A549 (cell line): Measurements from ENCODE around the gene GIMAP1. TPM values are rescaled to one million over a fixed set of nuclear protein-coding genes. Genes with fewer than 3 reads are reported as not detected.

ENCODE experiments used
- ATAC-seq, 2 experiments: fragments of 200-7000 bp in 1 of 2; fragments of >200 bp in 1 of 2; cut with Nextera tagmentation in 1 of 2; cut with Tn5 transposase in 1 of 2; 3 replicates each; pipeline versions ENCODE4 v1.8.0 to v1.9.1; 2018 to 2020; ENCODE audit warnings: mild to moderate bottlenecking in 1 of 2, moderate library complexity in 1 of 2
- CTCF ChIA-PET: fragments of 300-600 bp; sonication (Branson Sonifier 250); formaldehyde crosslinking; extraction: SDS; loops from one replicate; lab custom pipeline; 2021; ENCODE audit warnings: antibody characterized with exemption, inconsistent platforms; lab: Yijun Ruan, JAX
- POLR2A ChIA-PET: fragments of 350-600 bp; formaldehyde crosslinking; extraction: SDS; loops from one replicate; lab custom pipeline; 2021; ENCODE audit warnings: antibody characterized with exemption, inconsistent platforms; lab: Yijun Ruan, JAX
- DNase-seq, 2 experiments: peaks; one replicate each; pipeline versions ENCODE4 v3.0.0 to v3.0.0-alpha.2; 2011 to 2016; ENCODE audit warnings: low read depth in 1 of 2, low spot score in 1 of 2
- FAIRE-seq: peaks from 2 replicates; lab custom pipeline; 2011; peaks lifted over from hg19 to GRCh38; lab: Jason Lieb, UNC
- H3K27ac ChIP-seq, 2 experiments: fragments of >200 bp; sonication (Bioruptor Twin); formaldehyde crosslinking; 3 replicates each; pipeline ENCODE4 v1.5.1; 2016 to 2017
- H3K4me1 ChIP-seq: fragments of >200 bp; sonication (Bioruptor Twin); formaldehyde crosslinking; 3 replicates; pipeline ENCODE4 v1.6.1; 2016
- H3K4me2 ChIP-seq: fragments of >200 bp; sonication (Bioruptor Twin); formaldehyde crosslinking; 3 replicates; pipeline ENCODE4 v1.6.1; 2016
- H3K4me3 ChIP-seq: fragments of >200 bp; sonication (Bioruptor Twin); formaldehyde crosslinking; 3 replicates; pipeline ENCODE4 v1.5.1; 2016
- H3K9me3 ChIP-seq: fragments of >200 bp; sonication (Bioruptor Twin); formaldehyde crosslinking; 3 replicates; pipeline ENCODE4 v1.6.1; 2016
- BHLHE40 ChIP-seq: IDR thresholded peaks from 2 replicates; pipeline ENCODE4 v1.6.1; 2012; ENCODE audit warnings: low read depth, low read length, inconsistent platforms
- CBX8 ChIP-seq: fragments of 200-600 bp; sonication (generic); IDR thresholded peaks from 2 replicates; pipeline ENCODE4 v1.6.1; 2016
- CEBPB ChIP-seq, 2 experiments: fragments of >200 bp in 1 of 2; sonication (Bioruptor Twin) in 1 of 2; formaldehyde crosslinking in 1 of 2; IDR thresholded peaks; 2 replicates each; pipeline ENCODE4 v1.6.1; 2012 to 2016
- CHD4 ChIP-seq: fragments of 200-600 bp; sonication (generic); IDR thresholded peaks from 2 replicates; pipeline ENCODE4 v1.6.1; 2016; ENCODE audit warnings: antibody characterized with exemption, mild to moderate bottlenecking, borderline replicate concordance
- EHMT2 ChIP-seq: fragments of 200-600 bp; sonication (generic); IDR thresholded peaks from 2 replicates; pipeline ENCODE4 v1.6.1; 2016; ENCODE audit warnings: antibody characterized with exemption, low read depth, mild to moderate bottlenecking, moderate library complexity
- EP300 ChIP-seq, 2 experiments: fragments of >200 bp; sonication (Bioruptor Twin); formaldehyde crosslinking; IDR thresholded peaks; 2 replicates in 1 of 2; 3 replicates in 1 of 2; pipeline ENCODE4 v1.6.1; 2016 to 2017
- FOSB ChIP-seq: fragments of 250-450 bp; sonication (Bioruptor Pico); IDR thresholded peaks from 2 replicates; pipeline ENCODE4 v1.5.0; 2020; ENCODE audit warnings: mild to moderate bottlenecking, moderate library complexity
- FOXS1 ChIP-seq: fragments of 250-450 bp; sonication (Bioruptor Pico); IDR thresholded peaks from 2 replicates; pipeline ENCODE4 v1.5.0; 2020; ENCODE audit warnings: mild to moderate bottlenecking, moderate library complexity
- HOXA7 ChIP-seq: fragments of 250-450 bp; sonication (Bioruptor Pico); IDR thresholded peaks from 2 replicates; pipeline ENCODE4 v1.5.0; 2020; ENCODE audit warnings: mild to moderate bottlenecking, moderate library complexity
- HOXB13 ChIP-seq: fragments of 250-450 bp; sonication (Bioruptor Pico); IDR thresholded peaks from 2 replicates; pipeline ENCODE4 v1.5.0; 2020; ENCODE audit warnings: low read depth, mild to moderate bottlenecking, moderate library complexity
- HOXB5 ChIP-seq: fragments of 250-450 bp; sonication (Bioruptor Pico); IDR thresholded peaks from 2 replicates; pipeline ENCODE4 v1.5.0; 2020; ENCODE audit warnings: mild to moderate bottlenecking, moderate library complexity
- JUNB ChIP-seq: fragments of >200 bp; sonication (Bioruptor Twin); formaldehyde crosslinking; IDR thresholded peaks from 2 replicates; pipeline ENCODE4 v1.6.1; 2016
- MAFK ChIP-seq: fragments of 450-650 bp; IDR thresholded peaks from 2 replicates; pipeline ENCODE4 v1.6.1; 2014; ENCODE audit not compliant: partially characterized antibody
- MYC ChIP-seq: IDR thresholded peaks from 2 replicates; pipeline ENCODE4 v1.6.1; 2012; ENCODE audit warnings: mild to moderate bottlenecking, inconsistent platforms, low read length, improper control_type of control experiment, borderline replicate concordance
- NR3C1 ChIP-seq: fragments of >200 bp; sonication (Bioruptor Twin); formaldehyde crosslinking; IDR thresholded peaks from 3 replicates; pipeline ENCODE4 v1.6.1; 2017
- RARB ChIP-seq: fragments of 250-450 bp; sonication (Bioruptor Pico); IDR thresholded peaks from 2 replicates; pipeline ENCODE4 v1.8.0; 2021; ENCODE audit warnings: mild to moderate bottlenecking, moderate library complexity
- SMC3 ChIP-seq: fragments of >200 bp; sonication (Bioruptor Twin); formaldehyde crosslinking; IDR thresholded peaks from 3 replicates; pipeline ENCODE4 v1.6.1; 2018; ENCODE audit warnings: inconsistent platforms
- SREBF2 ChIP-seq: fragments of 450-650 bp; IDR thresholded peaks from 2 replicates; pipeline ENCODE4 v1.6.1; 2014; ENCODE audit warnings: mild to moderate bottlenecking, moderate library complexity
- ZC3H11A ChIP-seq: fragments of 450-650 bp; IDR thresholded peaks from 2 replicates; pipeline ENCODE4 v1.6.1; 2014; ENCODE audit warnings: antibody characterized with exemption, mild to moderate bottlenecking
- ZFP36 ChIP-seq: fragments of 450-650 bp; IDR thresholded peaks from 2 replicates; pipeline ENCODE4 v1.6.1; 2014; ENCODE audit warnings: borderline replicate concordance; ENCODE audit not compliant: partially characterized antibody
- ZNF302 ChIP-seq: fragments of 250-450 bp; sonication (Bioruptor Pico); IDR thresholded peaks from 2 replicates; pipeline ENCODE4 v1.9.0; 2021; ENCODE audit warnings: inconsistent platforms, mild to moderate bottlenecking, moderate library complexity
- ZSCAN20 ChIP-seq: fragments of 250-450 bp; sonication (Bioruptor Pico); IDR thresholded peaks from 2 replicates; pipeline ENCODE4 v1.8.0; 2022; ENCODE audit warnings: mild to moderate bottlenecking, moderate library complexity
- WGBS: methylation state at CpG from one replicate; pipeline ENCODE4 v1.1.6; 2017; ENCODE audit errors: missing lambda C conversion rate; 5-methylcytosine and 5-hydroxymethylcytosine counted together
- polyA plus RNA-seq, 4 experiments: library from polyadenylated mRNA; depleted of rRNA in 3 of 4; stranded (reverse); fragments of >200 nt; fragmentation: RNase III in 1 of 4; extraction: RNeasy Plus Mini Kit Qiagen cat#74134 plus additional on column Dnase treatment in 1 of 4; gene quantifications; 2 replicates in 3 of 4; 3 replicates in 1 of 4; pipeline ENCODE4 v1.2.3, GENCODE V29; 2011 to 2017
- TF ChIP-seq, protein P1 (sequence below): fragments of 250-450 bp; sonication (Bioruptor Pico); IDR thresholded peaks from 2 replicates; pipeline ENCODE4 v1.5.0; 2021; ENCODE audit warnings: mild to moderate bottlenecking, moderate library complexity, borderline replicate concordance
- TF ChIP-seq, protein P2 (sequence below): fragments of >200 bp; sonication (Bioruptor Twin); formaldehyde crosslinking; IDR thresholded peaks from 3 replicates; pipeline ENCODE4 v1.6.1; 2016
- TF ChIP-seq, protein P3 (sequence below): fragments of 450-650 bp; IDR thresholded peaks from 2 replicates; pipeline ENCODE4 v1.6.1; 2014; ENCODE audit warnings: antibody characterized with exemption
- TF ChIP-seq, protein P4 (sequence below): IDR thresholded peaks from 2 replicates; pipeline ENCODE4 v1.6.1; 2012
- TF ChIP-seq, protein P5 (sequence below): fragments of 200-600 bp; sonication (generic); IDR thresholded peaks from 2 replicates; pipeline ENCODE4 v1.6.1; 2016; ENCODE audit warnings: antibody characterized with exemption, mild to moderate bottlenecking, moderate library complexity

The GIMAP1 gene
- polyA plus RNA-seq, 2 of the 4 experiments (the other 2 are of a cell fraction) = not detected

DNA sequence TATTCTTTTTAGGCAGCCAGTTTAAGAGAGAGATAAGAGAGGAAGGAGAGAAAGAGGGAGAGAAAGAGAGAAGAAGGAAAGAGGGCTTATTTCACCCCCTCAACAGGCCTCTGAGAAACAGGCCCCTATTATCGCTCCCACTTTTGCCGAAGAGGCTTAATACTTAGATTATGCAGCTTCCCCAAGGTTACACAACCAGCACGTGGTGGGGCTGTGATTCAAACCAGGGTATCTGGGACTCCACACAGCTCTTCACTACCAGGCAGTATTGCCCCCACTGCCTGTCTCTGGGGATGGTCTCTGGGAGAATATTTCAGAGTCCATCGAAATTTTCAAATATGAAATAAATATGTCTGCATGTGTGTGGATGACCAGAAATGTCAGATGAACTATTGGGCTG lies 3.0 kb downstream of the GIMAP1 start:
- no peak overlapping the region for H3K4me2 ChIP-seq
- POLR2A ChIA-PET = no interaction called here
- TF ChIP-seq, protein P1, sequence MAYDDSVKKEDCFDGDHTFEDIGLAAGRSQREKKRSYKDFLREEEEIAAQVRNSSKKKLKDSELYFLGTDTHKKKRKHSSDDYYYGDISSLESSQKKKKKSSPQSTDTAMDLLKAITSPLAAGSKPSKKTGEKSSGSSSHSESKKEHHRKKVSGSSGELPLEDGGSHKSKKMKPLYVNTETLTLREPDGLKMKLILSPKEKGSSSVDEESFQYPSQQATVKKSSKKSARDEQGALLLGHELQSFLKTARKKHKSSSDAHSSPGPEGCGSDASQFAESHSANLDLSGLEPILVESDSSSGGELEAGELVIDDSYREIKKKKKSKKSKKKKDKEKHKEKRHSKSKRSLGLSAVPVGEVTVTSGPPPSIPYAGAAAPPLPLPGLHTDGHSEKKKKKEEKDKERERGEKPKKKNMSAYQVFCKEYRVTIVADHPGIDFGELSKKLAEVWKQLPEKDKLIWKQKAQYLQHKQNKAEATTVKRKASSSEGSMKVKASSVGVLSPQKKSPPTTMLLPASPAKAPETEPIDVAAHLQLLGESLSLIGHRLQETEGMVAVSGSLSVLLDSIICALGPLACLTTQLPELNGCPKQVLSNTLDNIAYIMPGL (CRISPR knock-in tag) = no peak
- no peak for TF ChIP-seq NR3C1
- DNase-seq (no peak), ATAC-seq (no peak), FAIRE-seq (no peak)
- H3K27ac ChIP-seq = no peak overlapping the region
- H3K9me3 ChIP-seq = no peaks in the 10 kb centered on the region
- H3K4me3 ChIP-seq = no peak overlapping the region
- no peaks in the 10 kb centered on the region for H3K4me1 ChIP-seq
- CTCF ChIA-PET = no interaction called here
- 41% methylated on average over 4 of the region's 4 CpGs for WGBS

DNA sequence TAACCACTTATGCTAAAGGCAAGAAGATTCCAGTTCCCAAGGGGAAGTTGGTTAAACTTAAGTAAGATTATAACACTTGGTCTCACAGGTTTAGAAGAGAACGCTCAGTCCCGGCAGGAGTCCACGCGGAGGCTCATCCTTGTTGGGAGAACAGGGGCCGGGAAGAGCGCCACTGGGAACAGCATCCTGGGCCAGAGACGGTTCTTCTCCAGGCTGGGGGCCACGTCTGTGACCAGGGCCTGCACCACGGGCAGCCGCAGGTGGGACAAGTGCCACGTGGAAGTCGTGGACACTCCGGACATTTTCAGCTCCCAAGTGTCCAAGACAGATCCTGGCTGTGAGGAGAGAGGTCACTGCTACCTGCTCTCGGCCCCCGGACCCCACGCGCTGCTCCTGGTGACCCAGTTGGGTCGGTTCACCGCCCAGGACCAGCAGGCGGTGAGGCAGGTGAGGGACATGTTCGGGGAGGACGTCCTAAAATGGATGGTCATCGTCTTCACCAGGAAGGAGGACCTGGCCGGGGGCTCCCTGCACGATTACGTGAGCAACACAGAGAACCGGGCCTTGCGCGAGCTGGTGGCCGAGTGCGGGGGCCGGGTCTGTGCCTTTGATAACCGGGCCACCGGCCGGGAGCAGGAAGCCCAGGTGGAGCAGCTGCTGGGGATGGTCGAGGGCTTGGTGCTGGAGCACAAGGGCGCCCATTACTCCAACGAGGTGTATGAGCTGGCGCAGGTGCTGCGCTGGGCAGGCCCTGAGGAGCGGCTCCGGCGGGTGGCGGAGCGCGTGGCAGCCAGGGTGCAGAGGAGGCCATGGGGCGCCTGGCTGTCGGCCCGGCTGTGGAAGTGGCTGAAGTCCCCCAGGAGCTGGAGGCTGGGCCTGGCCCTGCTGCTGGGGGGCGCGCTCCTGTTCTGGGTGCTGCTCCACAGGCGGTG lies 3.8 kb downstream of the GIMAP1 start:
- WGBS = 56% methylated on average over 43 of the region's 52 CpGs
- FAIRE-seq = no peak
- POLR2A ChIA-PET = no interaction called here

DNA sequence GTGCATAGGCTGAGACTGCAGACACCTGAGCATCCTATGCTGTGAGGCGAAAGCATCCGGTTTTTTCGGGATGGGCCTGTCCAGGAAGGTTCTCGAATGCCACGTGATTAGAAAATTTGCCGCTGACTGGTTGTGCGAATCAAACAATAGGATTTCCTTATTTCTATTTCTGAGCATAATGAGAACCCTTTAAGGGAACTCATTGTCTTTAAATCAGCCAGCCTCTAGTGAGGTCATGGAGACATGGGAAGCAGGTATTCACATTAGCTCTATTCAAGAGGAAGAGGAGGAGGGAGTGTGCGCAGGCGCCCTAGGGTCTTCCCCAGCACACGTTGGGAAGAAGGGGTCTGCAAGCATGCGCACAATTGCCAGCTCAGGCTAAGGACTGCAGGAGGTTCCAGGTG lies 5.6 kb downstream of the GIMAP1 start:
- no peak for FAIRE-seq
- DNase-seq = no peak
- Histone ChIP-seq H3K4me2 (no peak overlapping the region), H3K4me3 (no peak overlapping the region), H3K27ac (no peak overlapping the region), H3K4me1 (no peaks in the 10 kb centered on the region), H3K9me3 (no peaks in the 10 kb centered on the region)
- WGBS = 60% methylated on average over 11 of the region's 11 CpGs
- no peak for ATAC-seq
- POLR2A ChIA-PET = no interaction called here
- CTCF ChIA-PET = interaction anchor here (1.2 kb wide), 1 partner anchor 26 kb away, joined by 3 read pairs; no protein-coding TSS in a partner anchor
- TF ChIP-seq, protein P2, sequence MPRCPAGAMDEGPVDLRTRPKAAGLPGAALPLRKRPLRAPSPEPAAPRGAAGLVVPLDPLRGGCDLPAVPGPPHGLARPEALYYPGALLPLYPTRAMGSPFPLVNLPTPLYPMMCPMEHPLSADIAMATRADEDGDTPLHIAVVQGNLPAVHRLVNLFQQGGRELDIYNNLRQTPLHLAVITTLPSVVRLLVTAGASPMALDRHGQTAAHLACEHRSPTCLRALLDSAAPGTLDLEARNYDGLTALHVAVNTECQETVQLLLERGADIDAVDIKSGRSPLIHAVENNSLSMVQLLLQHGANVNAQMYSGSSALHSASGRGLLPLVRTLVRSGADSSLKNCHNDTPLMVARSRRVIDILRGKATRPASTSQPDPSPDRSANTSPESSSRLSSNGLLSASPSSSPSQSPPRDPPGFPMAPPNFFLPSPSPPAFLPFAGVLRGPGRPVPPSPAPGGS = no peak
- TF ChIP-seq CBX8 (no peak), JUNB (no peak), FOXS1 (CRISPR knock-in tag) (no peak), EP300 (IDR thresholded peaks at IDR 0.05) (no peak), CHD4 (no peak), HOXA7 (no peak), FOSB (CRISPR knock-in tag) (no peak)
- TF ChIP-seq, protein P3, sequence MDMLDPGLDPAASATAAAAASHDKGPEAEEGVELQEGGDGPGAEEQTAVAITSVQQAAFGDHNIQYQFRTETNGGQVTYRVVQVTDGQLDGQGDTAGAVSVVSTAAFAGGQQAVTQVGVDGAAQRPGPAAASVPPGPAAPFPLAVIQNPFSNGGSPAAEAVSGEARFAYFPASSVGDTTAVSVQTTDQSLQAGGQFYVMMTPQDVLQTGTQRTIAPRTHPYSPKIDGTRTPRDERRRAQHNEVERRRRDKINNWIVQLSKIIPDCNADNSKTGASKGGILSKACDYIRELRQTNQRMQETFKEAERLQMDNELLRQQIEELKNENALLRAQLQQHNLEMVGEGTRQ = no peak
- TF ChIP-seq, protein P1 (CRISPR knock-in tag) = no peak

More for the DNA sequence above, 3.8 kb downstream of the GIMAP1 start:
- CTCF ChIA-PET = no interaction called here
- Histone ChIP-seq H3K9me3 (no peaks in the 10 kb centered on the region), H3K4me1 (no peaks in the 10 kb centered on the region), H3K27ac (no peak overlapping the region), H3K4me3 (no peak overlapping the region), H3K4me2 (no peak overlapping the region)
- DNase-seq = no peak
- TF ChIP-seq ZC3H11A = no peak
- TF ChIP-seq BHLHE40 = no peak
- no peak for TF ChIP-seq RARB (CRISPR knock-in tag)
- no peak for TF ChIP-seq SMC3
- TF ChIP-seq ZSCAN20 = no peak
- TF ChIP-seq MAFK = no peak
- TF ChIP-seq, protein P4, sequence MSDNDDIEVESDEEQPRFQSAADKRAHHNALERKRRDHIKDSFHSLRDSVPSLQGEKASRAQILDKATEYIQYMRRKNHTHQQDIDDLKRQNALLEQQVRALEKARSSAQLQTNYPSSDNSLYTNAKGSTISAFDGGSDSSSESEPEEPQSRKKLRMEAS = no peak
- no peak for TF ChIP-seq MYC
- TF ChIP-seq ZNF302 = no peak
- no peak for TF ChIP-seq SREBF2
- TF ChIP-seq EHMT2 = no peak
- TF ChIP-seq, protein P3 = no peak
- no peak for TF ChIP-seq ZFP36
- TF ChIP-seq NR3C1 = no peak
- TF ChIP-seq HOXB13 (CRISPR knock-in tag) = no peak
- TF ChIP-seq CEBPB (IDR thresholded peaks at IDR 0.05) = no peak
- no peak for TF ChIP-seq HOXB5 (CRISPR knock-in tag)
- TF ChIP-seq, protein P5, sequence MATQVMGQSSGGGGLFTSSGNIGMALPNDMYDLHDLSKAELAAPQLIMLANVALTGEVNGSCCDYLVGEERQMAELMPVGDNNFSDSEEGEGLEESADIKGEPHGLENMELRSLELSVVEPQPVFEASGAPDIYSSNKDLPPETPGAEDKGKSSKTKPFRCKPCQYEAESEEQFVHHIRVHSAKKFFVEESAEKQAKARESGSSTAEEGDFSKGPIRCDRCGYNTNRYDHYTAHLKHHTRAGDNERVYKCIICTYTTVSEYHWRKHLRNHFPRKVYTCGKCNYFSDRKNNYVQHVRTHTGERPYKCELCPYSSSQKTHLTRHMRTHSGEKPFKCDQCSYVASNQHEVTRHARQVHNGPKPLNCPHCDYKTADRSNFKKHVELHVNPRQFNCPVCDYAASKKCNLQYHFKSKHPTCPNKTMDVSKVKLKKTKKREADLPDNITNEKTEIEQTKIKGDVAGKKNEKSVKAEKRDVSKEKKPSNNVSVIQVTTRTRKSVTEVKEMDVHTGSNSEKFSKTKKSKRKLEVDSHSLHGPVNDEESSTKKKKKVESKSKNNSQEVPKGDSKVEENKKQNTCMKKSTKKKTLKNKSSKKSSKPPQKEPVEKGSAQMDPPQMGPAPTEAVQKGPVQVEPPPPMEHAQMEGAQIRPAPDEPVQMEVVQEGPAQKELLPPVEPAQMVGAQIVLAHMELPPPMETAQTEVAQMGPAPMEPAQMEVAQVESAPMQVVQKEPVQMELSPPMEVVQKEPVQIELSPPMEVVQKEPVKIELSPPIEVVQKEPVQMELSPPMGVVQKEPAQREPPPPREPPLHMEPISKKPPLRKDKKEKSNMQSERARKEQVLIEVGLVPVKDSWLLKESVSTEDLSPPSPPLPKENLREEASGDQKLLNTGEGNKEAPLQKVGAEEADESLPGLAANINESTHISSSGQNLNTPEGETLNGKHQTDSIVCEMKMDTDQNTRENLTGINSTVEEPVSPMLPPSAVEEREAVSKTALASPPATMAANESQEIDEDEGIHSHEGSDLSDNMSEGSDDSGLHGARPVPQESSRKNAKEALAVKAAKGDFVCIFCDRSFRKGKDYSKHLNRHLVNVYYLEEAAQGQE = no peak
- no peak for ATAC-seq
